Small intestine (tissue), 7 donors: ENCODE measurements around the gene UNC13A. TPM values are rescaled to one million over a fixed set of nuclear protein-coding genes. Genes with fewer than 3 reads are reported as not detected.

Experiments
- DNase-seq, 2 donors: peaks; one replicate each; pipeline versions ENCODE4 v3.0.0 to v3.0.0-alpha.2; 2013
- FAIRE-seq: peaks from 2 replicates; lab custom pipeline; 2012; peaks lifted over from hg19 to GRCh38; lab: Jason Lieb, UNC
- H3K27ac ChIP-seq, 3 donors: one replicate each; pipeline ENCODE4 v1.5.1; 2013; ENCODE audit warnings: low read length in 2 of 3, mild to moderate bottlenecking in 2 of 3, control low read depth in 1 of 3, inconsistent platforms in 1 of 3, low read depth in 1 of 3, moderate library complexity in 1 of 3
- H3K27me3 ChIP-seq, 3 donors: one replicate each; pipeline ENCODE4 v1.6.1; 2013; ENCODE audit warnings: low read length in 3 of 3, inconsistent platforms in 1 of 3; ENCODE audit not compliant: control insufficient read depth in 3 of 3, insufficient read depth in 3 of 3
- H3K36me3 ChIP-seq, 3 donors: one replicate each; pipeline ENCODE4 v1.6.1; 2013; ENCODE audit warnings: low read length in 3 of 3, inconsistent platforms in 1 of 3, low read depth in 1 of 3, mild to moderate bottlenecking in 1 of 3, moderate library complexity in 1 of 3; ENCODE audit not compliant: control insufficient read depth in 3 of 3, insufficient read depth in 2 of 3
- H3K4me1 ChIP-seq, 3 donors: one replicate each; pipeline ENCODE4 v1.6.1; 2013; ENCODE audit warnings: low read length in 2 of 3, inconsistent platforms in 1 of 3, low read depth in 1 of 3, mild to moderate bottlenecking in 1 of 3, moderate library complexity in 1 of 3; ENCODE audit not compliant: control insufficient read depth in 3 of 3, insufficient read depth in 2 of 3
- H3K4me3 ChIP-seq, 3 donors: one replicate each; pipeline ENCODE4 v1.5.1; 2013; ENCODE audit warnings: low read length in 3 of 3, control low read depth in 1 of 3, inconsistent platforms in 1 of 3, low read depth in 1 of 3, mild to moderate bottlenecking in 1 of 3, moderate library complexity in 1 of 3
- H3K9me3 ChIP-seq, 2 donors: one replicate each; pipeline ENCODE4 v1.6.1; 2013; ENCODE audit warnings: low read depth in 1 of 2, low read length in 1 of 2; ENCODE audit not compliant: control insufficient read depth in 2 of 2, insufficient read depth in 1 of 2
- WGBS, 3 donors: extraction: QIAGEN DNeasy Blood & Tissue Kit; methylation state at CpG; one replicate each; pipeline ENCODE4 v1.1.7; 2013; 5-methylcytosine and 5-hydroxymethylcytosine counted together
- polyA plus RNA-seq, 4 donors: library from polyadenylated mRNA; stranded (reverse) in 3 of 4; unstranded in 1 of 4; fragments of 200-250 nt in 3 of 4; fragments of 120-200 nt in 1 of 4; gene quantifications; one replicate each; pipeline versions ENCODE4 v1.2.1 to v1.2.3, GENCODE V29; 2013
- donor health status: healthy with polysubstance abuse.
- donor health status: control.
- donor health status: control.
- donor health status: Bipolar disorder and iron deficiency.
- donor health status: healthy.

The UNC13A gene
- polyA plus RNA-seq, 4 donors: 0.78 to 1.1 TPM; not detected in 2

GRCh38 chr19:17624314-17624991, 63.7 kb downstream of the UNC13A start:
- H3K4me1 ChIP-seq: no peaks in the 10 kb centered on the region
- H3K27ac ChIP-seq: no peak overlapping the region
- 81 to 88% (median 88%) methylated on average over 16 of the region's 16 CpGs for WGBS, 3 donors
- H3K9me3 ChIP-seq: peaks cover 0 to 10% of the 10 kb centered on the region in 2 donors
- no peak for DNase-seq
- H3K4me3 ChIP-seq: no peak overlapping the region
- FAIRE-seq: no peak
- H3K36me3 ChIP-seq: no peaks in the 10 kb centered on the region
- peaks cover 0 to 2% (median 0%) of the 10 kb centered on the region in 3 donors for H3K27me3 ChIP-seq

GRCh38 chr19:17623224-17623935, 64.8 kb downstream of the UNC13A start:
- no peak for DNase-seq
- no peaks in the 10 kb centered on the region for H3K36me3 ChIP-seq
- H3K27me3 ChIP-seq: peaks cover 0 to 2% (median 0%) of the 10 kb centered on the region in 3 donors
- H3K27ac ChIP-seq: no peak overlapping the region
- WGBS, 3 donors: 81 to 87% (median 87%) methylated on average over 16 to 31 of the region's 31 CpGs
- no peaks in the 10 kb centered on the region for H3K4me1 ChIP-seq
- H3K9me3 ChIP-seq: peaks cover 0 to 10% of the 10 kb centered on the region in 2 donors
- no peak for FAIRE-seq
- no peak overlapping the region for H3K4me3 ChIP-seq

- no peak overlapping the region for H3K27ac ChIP-seq
- no peak for DNase-seq
- WGBS, 3 donors: 89 to 100% (median 89%) methylated on average over 1 of the region's 1 CpG
Measured at GRCh38 chr19:17620696-17621095, 67.5 kb downstream of the UNC13A start.

GRCh38 chr19:17618936-17619335, 69.2 kb downstream of the UNC13A start:
- Histone ChIP-seq H3K27ac (no peak overlapping the region), H3K27me3 (peaks cover 0 to 15% (median 2%) of the 10 kb centered on the region in 3 donors), H3K36me3 (no peaks in the 10 kb centered on the region), H3K9me3 (peaks cover 0 to 10% of the 10 kb centered on the region in 2 donors), H3K4me1 (no peaks in the 10 kb centered on the region), H3K4me3 (no peak overlapping the region)
- FAIRE-seq (no peak), DNase-seq (no peak)
- 0 to 7% (median 3%) methylated on average over 2 of the region's 2 CpGs for WGBS, 3 donors

More at GRCh38 chr19:17620696-17621095, 67.5 kb downstream of the UNC13A start:
- no peak for FAIRE-seq
- Histone ChIP-seq H3K4me3 (no peak overlapping the region), H3K27me3 (peaks cover 0 to 14% (median 2%) of the 10 kb centered on the region in 3 donors), H3K36me3 (no peaks in the 10 kb centered on the region), H3K4me1 (no peaks in the 10 kb centered on the region), H3K9me3 (peaks cover 0 to 10% of the 10 kb centered on the region in 2 donors)

GRCh38 chr19:17618281-17618903, 69.8 kb downstream of the UNC13A start:
- Histone ChIP-seq H3K27ac (no peak overlapping the region), H3K4me3 (no peak overlapping the region), H3K4me1 (no peaks in the 10 kb centered on the region), H3K27me3 (peaks cover 0 to 15% (median 2%) of the 10 kb centered on the region in 3 donors), H3K36me3 (no peaks in the 10 kb centered on the region), H3K9me3 (peaks cover 0 to 10% of the 10 kb centered on the region in 2 donors)
- DNase-seq (no peak), FAIRE-seq (no peak)
- 69 to 91% (median 77%) methylated on average over 7 of the region's 7 CpGs for WGBS, 3 donors

- DNase-seq: no peak
- Histone ChIP-seq H3K36me3 (no peaks in the 10 kb centered on the region), H3K27ac (no peak overlapping the region), H3K27me3 (peaks cover 0 to 15% (median 2%) of the 10 kb centered on the region in 3 donors), H3K4me3 (no peak overlapping the region), H3K9me3 (peaks cover 0 to 10% of the 10 kb centered on the region in 2 donors), H3K4me1 (no peaks in the 10 kb centered on the region)
- no peak for FAIRE-seq
- 82 to 90% (median 85%) methylated on average over 7 of the region's 7 CpGs for WGBS, 3 donors
Measured at GRCh38 chr19:17617807-17618192, 70.4 kb downstream of the UNC13A start.

- H3K27me3 ChIP-seq: peaks cover 0 to 15% (median 2%) of the 10 kb centered on the region in 3 donors
- no peak overlapping the region for H3K4me3 ChIP-seq
- H3K36me3 ChIP-seq: no peaks in the 10 kb centered on the region
- peaks cover 0 to 8% of the 10 kb centered on the region in 2 donors for H3K9me3 ChIP-seq
- no peaks in the 10 kb centered on the region for H3K4me1 ChIP-seq
- FAIRE-seq (no peak), DNase-seq (peak in 1 of 2 donors; percentile 12)
- 50 to 62% (median 52%) methylated on average over 28 of the region's 28 CpGs for WGBS, 3 donors
- no peak overlapping the region for H3K27ac ChIP-seq
Measured at GRCh38 chr19:17616961-17617806, 71.0 kb downstream of the UNC13A start.

GRCh38 chr19:17616686-17616960, 71.5 kb downstream of the UNC13A start:
- Histone ChIP-seq H3K4me1 (no peaks in the 10 kb centered on the region), H3K27me3 (peaks cover 0 to 15% (median 0%) of the 10 kb centered on the region in 3 donors), H3K4me3 (no peak overlapping the region), H3K27ac (no peak overlapping the region), H3K36me3 (no peaks in the 10 kb centered on the region), H3K9me3 (peaks cover 0 to 3% of the 10 kb centered on the region in 2 donors)
- 10 to 29% (median 24%) methylated on average over 7 to 11 of the region's 11 CpGs for WGBS, 3 donors
- no peak for DNase-seq
- FAIRE-seq: no peak
